ENCODE measurements around the gene CTSV.
"Not testable (repeated sequence)": the region's sequence is repeated elsewhere in the genome, so short reads cannot be mapped to it uniquely, and the experiment has no call there.

Gene CTSV

DNA sequence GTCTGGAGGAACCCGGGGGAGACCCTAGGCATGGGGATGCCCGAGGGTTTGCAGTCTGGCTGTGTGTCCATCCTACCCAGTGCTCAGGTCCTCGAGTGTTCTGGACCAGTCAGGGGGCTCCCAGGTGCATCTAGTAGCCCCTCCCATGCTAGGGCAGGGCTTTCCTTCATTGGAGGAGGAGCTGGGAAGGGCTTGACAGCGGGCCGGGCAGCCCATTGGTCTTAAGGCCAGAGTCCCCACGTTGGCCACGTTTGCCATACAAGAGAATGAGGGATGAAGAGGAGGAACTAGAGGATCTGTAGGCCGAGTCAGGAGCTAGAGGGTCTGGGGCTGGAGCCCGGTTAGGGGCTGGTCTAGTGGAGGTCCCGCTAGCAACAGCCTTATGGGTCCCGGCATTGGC is 37.3 kb upstream of the CTSV start:
- Histone ChIP-seq H3K27ac (no peak overlapping the region), H3K36me3 (replicated peaks) (no peaks in the 10 kb centered on the region), H3K27me3 (replicated peaks) (peaks cover 11% of the 10 kb centered on the region), H3K4me3 (ENCODE audit: low read depth, low read length) (no peak overlapping the region)
- no peak for DNase-seq
- TF ChIP-seq, protein P1, sequence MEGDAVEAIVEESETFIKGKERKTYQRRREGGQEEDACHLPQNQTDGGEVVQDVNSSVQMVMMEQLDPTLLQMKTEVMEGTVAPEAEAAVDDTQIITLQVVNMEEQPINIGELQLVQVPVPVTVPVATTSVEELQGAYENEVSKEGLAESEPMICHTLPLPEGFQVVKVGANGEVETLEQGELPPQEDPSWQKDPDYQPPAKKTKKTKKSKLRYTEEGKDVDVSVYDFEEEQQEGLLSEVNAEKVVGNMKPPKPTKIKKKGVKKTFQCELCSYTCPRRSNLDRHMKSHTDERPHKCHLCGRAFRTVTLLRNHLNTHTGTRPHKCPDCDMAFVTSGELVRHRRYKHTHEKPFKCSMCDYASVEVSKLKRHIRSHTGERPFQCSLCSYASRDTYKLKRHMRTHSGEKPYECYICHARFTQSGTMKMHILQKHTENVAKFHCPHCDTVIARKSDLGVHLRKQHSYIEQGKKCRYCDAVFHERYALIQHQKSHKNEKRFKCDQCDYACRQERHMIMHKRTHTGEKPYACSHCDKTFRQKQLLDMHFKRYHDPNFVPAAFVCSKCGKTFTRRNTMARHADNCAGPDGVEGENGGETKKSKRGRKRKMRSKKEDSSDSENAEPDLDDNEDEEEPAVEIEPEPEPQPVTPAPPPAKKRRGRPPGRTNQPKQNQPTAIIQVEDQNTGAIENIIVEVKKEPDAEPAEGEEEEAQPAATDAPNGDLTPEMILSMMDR (IDR thresholded peaks at IDR 0.05; ENCODE audit: low read depth, low read length, missing control alignments), result no peak
- in situ Hi-C loops (cut with HindIII; ENCODE audit: low pct_ligation_motif_present, low sequenced_read_pairs), result no loop called here

DNA sequence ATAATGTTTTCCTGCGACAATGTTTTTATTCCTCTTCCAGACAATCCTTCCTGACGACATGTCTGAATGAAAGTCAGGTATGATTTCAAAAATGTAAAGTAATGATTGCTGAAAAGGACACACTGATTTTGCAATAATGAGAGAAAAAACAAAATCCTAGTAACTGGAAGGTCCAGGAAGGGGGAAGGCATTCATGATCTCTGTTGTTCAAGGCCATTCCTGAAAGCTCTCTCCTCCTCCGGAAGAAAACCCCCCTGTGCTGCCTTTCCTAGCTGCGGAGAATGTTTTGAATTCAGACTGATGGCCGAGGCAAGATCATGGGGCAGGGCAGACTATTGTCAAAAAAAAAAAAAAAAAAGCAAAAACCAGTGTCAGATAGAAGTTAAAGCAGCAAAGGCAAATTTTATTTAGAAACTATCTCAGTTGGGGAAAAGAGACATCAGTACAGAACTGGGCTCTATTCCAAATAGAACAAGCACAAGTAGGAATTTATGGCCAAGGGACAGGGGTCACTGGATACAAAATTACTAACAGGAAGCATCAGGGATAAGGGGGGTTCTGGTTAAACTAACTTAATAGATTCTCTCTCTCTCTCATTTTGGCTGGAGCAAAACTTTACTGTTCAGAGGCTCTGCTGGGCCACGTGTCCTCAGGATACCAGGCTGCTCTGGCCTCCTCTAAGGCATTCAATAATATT is 36.5 kb upstream of the CTSV start:
- TF ChIP-seq, protein P1 (IDR thresholded peaks at IDR 0.05; ENCODE audit: low read depth, low read length, missing control alignments), result no peak
- H3K27ac ChIP-seq, result no peak overlapping the region
- in situ Hi-C loops (cut with HindIII; ENCODE audit: low pct_ligation_motif_present, low sequenced_read_pairs), result no loop called here
- no peak for DNase-seq
- H3K27me3 ChIP-seq (replicated peaks), result peaks cover 11% of the 10 kb centered on the region
- H3K36me3 ChIP-seq (replicated peaks), result no peaks in the 10 kb centered on the region
- no peak overlapping the region for H3K4me3 ChIP-seq (ENCODE audit: low read depth, low read length)

DNA sequence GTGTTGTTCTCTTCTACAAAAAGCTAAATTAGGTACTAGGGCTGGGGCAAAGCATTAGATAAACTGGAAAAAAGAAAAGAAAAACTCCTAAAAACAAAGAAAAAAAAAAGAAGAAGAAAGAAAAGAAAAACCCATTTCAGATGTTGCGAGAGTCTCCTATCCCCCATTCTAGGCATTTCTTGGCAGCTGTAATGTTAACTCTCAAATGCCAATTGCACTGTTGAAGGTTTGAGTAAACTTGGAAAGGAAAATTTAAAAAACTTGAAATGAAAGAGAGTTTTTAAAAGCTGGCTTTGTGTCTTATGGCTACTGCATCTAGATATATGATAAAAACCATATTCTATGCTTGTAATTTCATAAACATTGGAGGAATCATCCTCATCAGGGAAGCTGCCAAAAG is 34.6 kb upstream of the CTSV start:
- in situ Hi-C loops (cut with HindIII; ENCODE audit: low pct_ligation_motif_present, low sequenced_read_pairs), result no loop called here
- no peak for DNase-seq
- Histone ChIP-seq H3K36me3 (replicated peaks) (no peaks in the 10 kb centered on the region), H3K27ac (no peak overlapping the region), H3K4me3 (ENCODE audit: low read depth, low read length) (no peak overlapping the region), H3K27me3 (replicated peaks) (peaks cover 11% of the 10 kb centered on the region)
- TF ChIP-seq, protein P1 (IDR thresholded peaks at IDR 0.05; ENCODE audit: low read depth, low read length, missing control alignments), result no peak

DNA sequence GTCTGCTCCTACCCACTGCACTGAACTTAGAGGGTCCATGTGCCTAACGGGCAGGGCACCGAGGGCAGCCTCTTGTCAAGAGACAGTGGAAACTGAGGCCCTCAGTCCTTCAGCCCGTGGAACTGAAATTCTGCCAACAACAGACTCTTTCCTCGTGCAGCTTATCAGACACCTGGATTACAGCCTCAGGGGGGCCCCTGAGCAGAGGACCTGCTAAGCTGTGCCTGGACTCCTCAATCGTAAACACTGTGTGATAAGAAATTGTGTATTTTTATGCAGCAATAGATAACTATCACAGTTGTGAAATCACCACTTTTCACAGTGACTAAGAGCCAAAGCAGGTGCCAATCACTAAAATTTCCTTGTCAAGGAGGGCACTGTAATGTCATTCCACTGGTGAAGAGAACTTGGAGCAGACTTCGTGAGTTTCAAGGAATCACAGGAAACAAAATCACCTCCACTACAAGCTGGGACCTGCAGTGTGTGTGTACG is 33.4 kb upstream of the CTSV start:
- in situ Hi-C loops (cut with HindIII; ENCODE audit: low pct_ligation_motif_present, low sequenced_read_pairs), result no loop called here
- Histone ChIP-seq H3K27ac (no peak overlapping the region), H3K36me3 (replicated peaks) (no peaks in the 10 kb centered on the region), H3K27me3 (replicated peaks) (peaks cover 5% of the 10 kb centered on the region), H3K4me3 (ENCODE audit: low read depth, low read length) (no peak overlapping the region)
- DNase-seq, result no peak
- TF ChIP-seq, protein P1 (IDR thresholded peaks at IDR 0.05; ENCODE audit: low read depth, low read length, missing control alignments), result no peak

DNA sequence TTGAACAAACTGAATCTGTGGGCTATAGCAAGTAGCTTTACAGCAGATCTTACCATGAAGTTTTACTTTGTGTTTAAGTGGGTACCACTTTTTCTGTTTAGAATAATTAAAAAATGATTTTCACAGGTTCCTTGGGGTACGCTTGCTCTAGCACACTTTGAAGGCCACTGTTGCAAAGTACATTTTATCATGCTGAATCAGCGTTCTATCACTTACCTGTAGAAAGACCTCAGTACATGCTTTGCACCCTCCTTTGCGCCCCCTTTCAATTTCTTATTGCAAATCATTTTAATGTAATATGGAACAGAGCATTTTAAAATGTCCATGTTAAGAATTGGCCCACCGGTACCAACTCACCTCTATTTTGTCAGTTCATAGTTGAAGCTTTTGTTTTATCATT is 31.4 kb upstream of the CTSV start:
- H3K36me3 ChIP-seq (replicated peaks); DNase-seq; in situ Hi-C loops (cut with HindIII; ENCODE audit: low pct_ligation_motif_present, low sequenced_read_pairs); H3K27ac ChIP-seq; H3K4me3 ChIP-seq (ENCODE audit: low read depth, low read length); H3K27me3 ChIP-seq (replicated peaks): not testable (repeated sequence)

DNA sequence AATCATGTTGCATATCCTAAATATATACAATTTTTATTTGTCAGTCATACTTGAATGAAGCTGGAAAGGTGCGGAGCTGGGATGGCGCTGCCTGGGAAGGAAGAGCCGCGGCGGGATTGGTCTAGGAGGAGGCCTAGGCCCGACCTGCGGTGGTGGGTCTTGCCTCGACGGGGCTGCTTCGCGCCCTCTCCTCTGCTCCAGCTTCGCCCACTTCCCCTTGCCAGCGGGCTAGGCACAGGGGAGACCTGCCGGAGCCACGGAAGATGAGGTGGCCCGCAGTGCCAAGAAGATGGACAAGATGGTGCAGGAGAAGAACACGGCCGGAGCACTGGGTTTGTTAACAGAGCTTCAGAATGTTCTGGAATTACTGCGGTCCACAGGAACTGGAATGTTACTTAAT is 28.5 kb upstream of the CTSV start:
- Histone ChIP-seq H3K27me3 (replicated peaks) (no peaks in the 10 kb centered on the region), H3K4me3 (ENCODE audit: low read depth, low read length) (no peak overlapping the region), H3K36me3 (replicated peaks) (no peaks in the 10 kb centered on the region), H3K27ac (no peak overlapping the region)
- in situ Hi-C loops (cut with HindIII; ENCODE audit: low pct_ligation_motif_present, low sequenced_read_pairs), result no loop called here
- DNase-seq, result no peak
- TF ChIP-seq, protein P1 (IDR thresholded peaks at IDR 0.05; ENCODE audit: low read depth, low read length, missing control alignments), result no peak

All from brain microvascular endothelial cell (primary cell).